H1 (cell line): ENCODE results near the gene ZNF681. TPM values are rescaled to one million over a fixed set of nuclear protein-coding genes. Genes with fewer than 3 reads are reported as not detected.

Experiments used
- E2F6 ChIP-seq: IDR thresholded peaks from 2 replicates; pipeline ENCODE4 v1.6.1; 2012; ENCODE audit warnings: inconsistent platforms
- polyA plus RNA-seq, 7 experiments: library from polyadenylated mRNA; depleted of rRNA in 3 of 7; stranded (reverse) in 5 of 7; unstranded in 2 of 7; fragments of >200 nt in 5 of 7; fragments of 200-250 nt in 2 of 7; gene quantifications; 1 replicate in 5 of 7; 2 replicates in 1 of 7; 4 replicates in 1 of 7; pipeline versions ENCODE4 v1.2.1 to v1.2.3, GENCODE V29; 2011 to 2013; ENCODE audit warnings: missing spikeins in 2 of 7, mixed read lengths in 2 of 7
- total RNA-seq: library from RNA; stranded (reverse); fragmentation: NEBNext Ultra II Directional; extraction: Animal tissue kit (Norgen Biotek cat#: 25700); gene quantifications from 2 replicates; pipeline ENCODE4 v1.2.1, GENCODE V29; 2021
- TF ChIP-seq, protein P1 (sequence below): fragments of 300-600 bp; sonication (generic); IDR thresholded peaks from 2 replicates; pipeline ENCODE4 v1.7.1; 2012; ENCODE audit warnings: low read length, moderate library complexity, mild to moderate bottlenecking, inconsistent platforms; ENCODE audit not compliant: insufficient replicate concordance

ZNF681 gene
- total and polyA plus RNA-seq, 2 of the 8 experiments (the other 6 are each of a cell fraction or from before 2014, with no cell fraction given) = 1.1 to 6.8 TPM

GRCh38 chr19:23785982-23786381 lies 27.3 kb upstream of the ZNF681 start (continued):
- TF ChIP-seq, protein P1, sequence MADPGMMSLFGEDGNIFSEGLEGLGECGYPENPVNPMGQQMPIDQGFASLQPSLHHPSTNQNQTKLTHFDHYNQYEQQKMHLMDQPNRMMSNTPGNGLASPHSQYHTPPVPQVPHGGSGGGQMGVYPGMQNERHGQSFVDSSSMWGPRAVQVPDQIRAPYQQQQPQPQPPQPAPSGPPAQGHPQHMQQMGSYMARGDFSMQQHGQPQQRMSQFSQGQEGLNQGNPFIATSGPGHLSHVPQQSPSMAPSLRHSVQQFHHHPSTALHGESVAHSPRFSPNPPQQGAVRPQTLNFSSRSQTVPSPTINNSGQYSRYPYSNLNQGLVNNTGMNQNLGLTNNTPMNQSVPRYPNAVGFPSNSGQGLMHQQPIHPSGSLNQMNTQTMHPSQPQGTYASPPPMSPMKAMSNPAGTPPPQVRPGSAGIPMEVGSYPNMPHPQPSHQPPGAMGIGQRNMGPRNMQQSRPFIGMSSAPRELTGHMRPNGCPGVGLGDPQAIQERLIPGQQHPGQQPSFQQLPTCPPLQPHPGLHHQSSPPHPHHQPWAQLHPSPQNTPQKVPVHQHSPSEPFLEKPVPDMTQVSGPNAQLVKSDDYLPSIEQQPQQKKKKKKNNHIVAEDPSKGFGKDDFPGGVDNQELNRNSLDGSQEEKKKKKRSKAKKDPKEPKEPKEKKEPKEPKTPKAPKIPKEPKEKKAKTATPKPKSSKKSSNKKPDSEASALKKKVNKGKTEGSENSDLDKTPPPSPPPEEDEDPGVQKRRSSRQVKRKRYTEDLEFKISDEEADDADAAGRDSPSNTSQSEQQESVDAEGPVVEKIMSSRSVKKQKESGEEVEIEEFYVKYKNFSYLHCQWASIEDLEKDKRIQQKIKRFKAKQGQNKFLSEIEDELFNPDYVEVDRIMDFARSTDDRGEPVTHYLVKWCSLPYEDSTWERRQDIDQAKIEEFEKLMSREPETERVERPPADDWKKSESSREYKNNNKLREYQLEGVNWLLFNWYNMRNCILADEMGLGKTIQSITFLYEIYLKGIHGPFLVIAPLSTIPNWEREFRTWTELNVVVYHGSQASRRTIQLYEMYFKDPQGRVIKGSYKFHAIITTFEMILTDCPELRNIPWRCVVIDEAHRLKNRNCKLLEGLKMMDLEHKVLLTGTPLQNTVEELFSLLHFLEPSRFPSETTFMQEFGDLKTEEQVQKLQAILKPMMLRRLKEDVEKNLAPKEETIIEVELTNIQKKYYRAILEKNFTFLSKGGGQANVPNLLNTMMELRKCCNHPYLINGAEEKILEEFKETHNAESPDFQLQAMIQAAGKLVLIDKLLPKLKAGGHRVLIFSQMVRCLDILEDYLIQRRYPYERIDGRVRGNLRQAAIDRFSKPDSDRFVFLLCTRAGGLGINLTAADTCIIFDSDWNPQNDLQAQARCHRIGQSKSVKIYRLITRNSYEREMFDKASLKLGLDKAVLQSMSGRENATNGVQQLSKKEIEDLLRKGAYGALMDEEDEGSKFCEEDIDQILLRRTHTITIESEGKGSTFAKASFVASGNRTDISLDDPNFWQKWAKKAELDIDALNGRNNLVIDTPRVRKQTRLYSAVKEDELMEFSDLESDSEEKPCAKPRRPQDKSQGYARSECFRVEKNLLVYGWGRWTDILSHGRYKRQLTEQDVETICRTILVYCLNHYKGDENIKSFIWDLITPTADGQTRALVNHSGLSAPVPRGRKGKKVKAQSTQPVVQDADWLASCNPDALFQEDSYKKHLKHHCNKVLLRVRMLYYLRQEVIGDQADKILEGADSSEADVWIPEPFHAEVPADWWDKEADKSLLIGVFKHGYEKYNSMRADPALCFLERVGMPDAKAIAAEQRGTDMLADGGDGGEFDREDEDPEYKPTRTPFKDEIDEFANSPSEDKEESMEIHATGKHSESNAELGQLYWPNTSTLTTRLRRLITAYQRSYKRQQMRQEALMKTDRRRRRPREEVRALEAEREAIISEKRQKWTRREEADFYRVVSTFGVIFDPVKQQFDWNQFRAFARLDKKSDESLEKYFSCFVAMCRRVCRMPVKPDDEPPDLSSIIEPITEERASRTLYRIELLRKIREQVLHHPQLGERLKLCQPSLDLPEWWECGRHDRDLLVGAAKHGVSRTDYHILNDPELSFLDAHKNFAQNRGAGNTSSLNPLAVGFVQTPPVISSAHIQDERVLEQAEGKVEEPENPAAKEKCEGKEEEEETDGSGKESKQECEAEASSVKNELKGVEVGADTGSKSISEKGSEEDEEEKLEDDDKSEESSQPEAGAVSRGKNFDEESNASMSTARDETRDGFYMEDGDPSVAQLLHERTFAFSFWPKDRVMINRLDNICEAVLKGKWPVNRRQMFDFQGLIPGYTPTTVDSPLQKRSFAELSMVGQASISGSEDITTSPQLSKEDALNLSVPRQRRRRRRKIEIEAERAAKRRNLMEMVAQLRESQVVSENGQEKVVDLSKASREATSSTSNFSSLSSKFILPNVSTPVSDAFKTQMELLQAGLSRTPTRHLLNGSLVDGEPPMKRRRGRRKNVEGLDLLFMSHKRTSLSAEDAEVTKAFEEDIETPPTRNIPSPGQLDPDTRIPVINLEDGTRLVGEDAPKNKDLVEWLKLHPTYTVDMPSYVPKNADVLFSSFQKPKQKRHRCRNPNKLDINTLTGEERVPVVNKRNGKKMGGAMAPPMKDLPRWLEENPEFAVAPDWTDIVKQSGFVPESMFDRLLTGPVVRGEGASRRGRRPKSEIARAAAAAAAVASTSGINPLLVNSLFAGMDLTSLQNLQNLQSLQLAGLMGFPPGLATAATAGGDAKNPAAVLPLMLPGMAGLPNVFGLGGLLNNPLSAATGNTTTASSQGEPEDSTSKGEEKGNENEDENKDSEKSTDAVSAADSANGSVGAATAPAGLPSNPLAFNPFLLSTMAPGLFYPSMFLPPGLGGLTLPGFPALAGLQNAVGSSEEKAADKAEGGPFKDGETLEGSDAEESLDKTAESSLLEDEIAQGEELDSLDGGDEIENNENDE = no peak
- TF ChIP-seq E2F6 = no peak
- TF ChIP-seq, all 59 proteins: peak for 0
